ENCODE results near the gene BCAR3.

Gene BCAR3

DNA sequence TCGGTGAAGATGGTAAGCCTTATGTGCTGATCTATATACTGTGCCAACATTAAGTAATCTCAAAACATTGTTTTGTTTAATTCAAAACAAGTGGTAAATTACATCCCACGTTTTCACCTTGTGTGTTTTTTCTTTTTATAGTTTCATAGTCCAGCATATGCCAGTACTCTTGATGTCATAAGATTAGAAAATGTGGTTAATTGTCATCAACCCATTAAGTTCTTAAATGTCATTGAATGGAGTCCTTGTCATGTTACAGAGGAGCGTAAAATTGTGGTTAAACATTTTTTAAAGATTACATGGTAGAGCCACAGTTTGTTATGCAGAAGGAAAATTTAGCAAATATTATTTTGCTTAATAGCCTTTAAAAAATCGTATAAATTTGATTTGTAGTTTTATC is 140.6 kb downstream of the BCAR3 start:
- DNase-seq (ENCODE audit: low spot score), result no peak

DNA sequence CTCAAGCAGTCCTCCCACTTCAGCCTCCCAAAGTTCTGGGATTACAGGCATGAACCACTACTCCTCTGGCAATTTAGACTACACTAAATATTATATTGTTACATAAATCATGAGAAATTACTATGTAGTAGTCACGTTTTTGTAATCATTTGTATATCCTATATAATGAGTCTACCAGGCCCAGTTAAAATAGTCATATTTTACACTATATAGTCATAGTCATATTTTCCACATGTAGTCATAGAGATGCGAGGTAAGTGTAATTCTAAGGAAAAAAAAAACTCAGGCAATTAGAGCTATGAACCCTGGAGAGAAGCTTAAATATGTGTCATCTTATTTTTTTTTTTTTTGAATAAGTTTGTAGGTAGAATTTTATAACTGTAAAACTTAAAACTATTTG is 143.7 kb downstream of the BCAR3 start:
- peak; percentile 86 for DNase-seq (ENCODE audit: low spot score)

DNA sequence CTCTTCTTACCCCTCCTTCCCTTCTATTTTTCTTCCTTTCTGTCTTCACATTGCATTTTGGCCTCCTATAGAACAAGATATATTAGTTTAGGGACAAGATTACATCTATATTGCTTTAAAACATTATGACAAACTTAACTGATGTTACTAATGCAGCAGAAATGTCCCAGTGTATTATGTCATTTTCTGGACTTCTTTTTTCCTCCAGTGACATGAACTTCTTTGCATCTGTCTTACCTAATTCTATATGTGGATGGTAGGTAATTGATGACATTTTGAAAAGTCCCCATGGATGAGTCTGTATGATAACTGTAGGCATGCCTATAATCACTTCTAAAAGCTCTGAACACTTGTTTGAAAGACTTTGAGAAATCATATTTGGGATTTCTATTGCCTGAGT is 144.2 kb downstream of the BCAR3 start:
- no peak for DNase-seq (ENCODE audit: low spot score)

DNA sequence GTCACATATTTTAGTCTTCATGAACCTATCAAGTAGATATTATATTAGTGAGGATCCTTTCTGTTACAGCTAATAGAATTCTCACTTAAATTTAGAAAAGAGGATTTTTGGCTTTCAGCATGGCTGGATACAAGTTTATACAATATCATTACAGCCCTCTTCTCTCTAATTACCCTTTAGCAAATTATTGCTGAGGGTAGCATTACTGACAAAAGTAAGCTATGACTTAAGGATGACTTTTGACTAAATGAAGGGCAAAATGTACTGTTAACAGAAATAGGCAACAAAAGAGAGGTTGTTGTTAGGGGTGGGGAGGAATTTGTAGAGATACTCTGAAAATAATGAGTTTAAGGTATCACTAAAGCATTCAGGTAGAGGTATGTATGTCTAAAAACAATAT is 148.0 kb downstream of the BCAR3 start:
- no peak for DNase-seq (ENCODE audit: low spot score)

DNA sequence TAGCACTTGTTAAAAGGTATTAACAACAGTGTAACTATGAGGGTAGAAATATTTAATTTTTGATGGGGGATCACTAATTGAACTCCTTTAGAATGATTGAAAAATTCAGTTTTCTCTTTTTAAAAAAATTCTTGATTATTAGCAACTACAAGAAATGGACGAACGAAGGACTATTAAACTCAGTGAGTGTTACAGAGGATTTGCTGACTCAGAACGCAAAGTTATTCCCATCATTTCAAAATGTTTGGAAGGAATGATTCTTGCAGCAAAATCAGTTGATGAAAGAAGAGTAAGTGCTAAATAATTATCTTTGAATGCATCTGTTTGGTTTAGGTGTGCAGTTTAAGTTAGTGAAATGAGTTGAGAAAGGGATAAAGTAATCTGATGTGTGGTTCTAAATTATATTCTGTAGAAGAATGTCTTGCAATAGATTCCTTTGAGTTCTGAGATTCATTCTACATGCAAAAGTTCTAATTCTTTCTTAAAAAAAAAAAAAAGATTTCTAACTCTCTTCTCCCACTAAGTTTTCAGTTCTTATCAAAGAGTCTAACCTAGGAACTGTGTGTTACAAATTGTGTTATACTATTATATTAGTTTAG is 148.8 kb downstream of the BCAR3 start:
- no peak for DNase-seq (ENCODE audit: low spot score)

DNA sequence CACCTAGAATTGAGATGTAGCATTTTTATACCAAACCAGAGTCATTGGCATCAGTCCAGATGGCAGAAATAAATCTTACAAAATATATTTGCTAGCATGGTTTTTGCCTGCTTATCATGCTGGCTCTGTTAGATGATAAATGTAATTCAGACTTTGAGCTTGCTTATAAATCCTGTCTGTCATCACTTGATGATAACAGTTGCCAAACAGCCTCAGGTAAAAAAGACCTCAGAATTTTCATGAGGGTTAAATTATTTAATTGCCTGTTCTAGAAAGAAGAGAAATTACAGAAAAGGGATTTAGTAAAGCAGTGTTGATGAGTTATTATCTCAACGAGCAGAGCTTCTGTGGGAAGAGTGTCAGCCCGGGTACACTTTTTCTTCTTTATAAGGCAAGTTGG is 150.4 kb downstream of the BCAR3 start:
- no peak for DNase-seq (ENCODE audit: low spot score)

DNA sequence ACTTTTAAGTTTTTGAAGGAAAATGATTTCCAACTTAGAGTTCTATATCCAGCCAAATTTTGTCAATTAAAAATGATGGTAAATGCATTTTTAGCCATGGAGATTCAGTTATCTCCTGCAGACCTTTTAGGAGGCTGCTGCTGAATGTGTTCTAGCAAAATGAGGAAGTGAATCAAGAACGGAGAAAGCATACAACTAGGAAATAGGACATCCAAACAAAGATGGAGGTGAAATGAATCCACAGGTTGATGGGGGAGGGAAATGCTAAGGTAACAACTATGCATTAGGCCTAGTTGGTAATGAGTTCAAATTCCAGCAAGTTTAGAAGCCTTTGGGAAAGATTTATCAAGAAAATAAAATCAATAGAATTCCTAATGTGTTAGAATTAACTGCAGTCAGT is 153.2 kb downstream of the BCAR3 start:
- no peak for DNase-seq (ENCODE audit: low spot score)

DNA sequence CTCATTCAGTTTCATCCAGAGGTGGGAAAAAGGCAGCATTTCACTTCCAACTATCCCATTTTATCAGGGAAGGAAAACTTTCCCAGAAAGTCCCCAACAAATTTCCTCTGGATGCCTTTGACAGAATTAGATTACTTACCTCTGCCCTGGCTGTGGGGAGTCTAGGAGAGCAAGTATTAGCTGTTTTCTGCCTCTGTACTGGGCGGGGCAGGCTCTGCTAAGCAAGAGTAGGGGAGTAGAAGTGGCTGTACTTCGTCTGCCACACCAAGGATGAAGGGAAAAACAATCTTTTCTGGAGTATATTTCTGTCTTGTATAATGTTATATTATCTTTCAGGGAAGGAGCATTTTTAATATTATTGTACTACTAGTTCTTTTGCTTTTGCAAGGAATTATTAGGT is 155.2 kb downstream of the BCAR3 start:
- DNase-seq (ENCODE audit: low spot score), result no peak

DNA sequence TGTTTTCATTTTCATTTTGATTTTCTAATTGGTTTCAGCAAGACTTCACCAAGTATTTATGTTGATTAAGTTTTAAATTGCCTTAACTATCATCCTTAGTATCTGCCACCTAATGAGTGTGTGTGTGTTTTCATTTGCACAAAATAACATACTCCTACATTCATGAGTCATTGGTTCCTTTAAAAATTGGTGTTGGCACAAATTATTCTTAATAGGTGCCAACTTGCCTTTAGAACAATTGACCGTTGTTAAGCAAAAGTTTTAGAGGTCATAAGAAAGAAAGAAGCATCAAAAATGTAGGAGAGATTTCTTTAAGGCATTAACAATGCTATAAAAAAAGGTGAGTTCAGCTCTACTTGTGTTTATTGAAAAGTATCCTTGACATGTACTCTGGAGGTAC is 156.2 kb downstream of the BCAR3 start:
- no peak for DNase-seq (ENCODE audit: low spot score)

DNA sequence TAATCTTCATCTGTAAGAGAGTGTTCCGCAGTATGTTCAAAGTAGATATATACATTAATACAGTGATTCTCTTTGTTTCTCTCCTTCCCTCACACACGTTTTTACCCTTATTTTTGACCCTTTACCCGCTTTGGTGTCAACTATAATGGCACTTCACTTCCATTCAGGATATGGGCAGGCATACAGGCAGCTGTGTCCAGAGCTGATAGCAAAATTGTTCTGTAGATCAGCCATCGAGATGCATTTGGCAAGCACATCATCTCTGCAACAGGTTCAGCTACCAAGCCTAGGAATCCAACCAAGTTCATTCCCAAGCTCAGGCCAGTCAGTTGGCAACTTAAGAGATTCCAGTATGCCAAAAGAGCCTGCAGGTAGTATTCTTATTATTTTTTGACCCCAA is 158.9 kb downstream of the BCAR3 start:
- DNase-seq (ENCODE audit: low spot score), result no peak

DNA sequence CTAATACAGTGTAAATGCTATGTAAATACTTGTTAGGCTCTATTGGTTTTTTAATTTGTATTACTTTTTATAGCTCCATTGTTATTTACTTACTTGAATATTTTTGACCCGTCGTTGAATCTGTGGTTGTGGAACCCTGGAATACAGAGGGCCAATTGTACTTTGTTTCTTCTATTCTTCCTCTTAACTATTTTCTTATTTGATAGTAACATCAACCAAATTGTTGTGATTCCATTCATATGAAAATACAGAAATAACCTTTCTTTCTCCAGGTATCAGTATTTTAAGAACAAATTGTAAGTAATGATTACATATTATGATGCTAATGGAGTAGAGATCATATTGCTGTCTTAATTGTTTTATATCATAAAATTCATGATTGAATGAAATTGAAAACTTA is 160.0 kb downstream of the BCAR3 start:
- no peak for DNase-seq (ENCODE audit: low spot score)

DNA sequence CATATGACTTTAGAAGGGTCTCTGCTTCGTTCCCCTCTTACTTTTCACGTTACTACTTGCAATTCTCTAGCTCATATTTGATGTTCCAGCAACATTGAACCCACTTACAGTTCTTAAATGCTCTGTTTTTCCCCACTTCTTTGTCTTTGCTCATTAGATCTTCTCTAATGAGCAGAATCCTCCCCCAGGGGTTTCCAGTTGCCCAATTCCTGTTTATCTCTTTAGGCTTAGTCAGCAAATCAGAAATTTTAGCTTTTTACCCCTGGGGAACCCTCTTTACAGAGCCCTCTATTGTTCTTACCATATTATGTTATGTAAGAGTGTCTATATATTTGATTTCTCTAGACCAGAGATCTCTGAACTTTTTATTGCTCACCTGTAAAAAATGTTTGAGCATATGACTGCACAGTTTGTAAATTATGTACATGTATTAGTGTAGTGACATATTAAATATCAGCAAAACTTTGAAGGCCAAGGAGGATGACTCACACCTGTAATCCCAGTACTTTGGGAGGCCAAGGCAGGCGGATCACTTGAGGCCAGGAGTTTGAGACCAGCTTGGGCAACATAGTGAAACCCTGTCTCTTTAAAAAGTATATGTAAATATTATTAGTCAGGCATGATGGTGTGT is 162.3 kb downstream of the BCAR3 start:
- no peak for DNase-seq (ENCODE audit: low spot score)

DNA sequence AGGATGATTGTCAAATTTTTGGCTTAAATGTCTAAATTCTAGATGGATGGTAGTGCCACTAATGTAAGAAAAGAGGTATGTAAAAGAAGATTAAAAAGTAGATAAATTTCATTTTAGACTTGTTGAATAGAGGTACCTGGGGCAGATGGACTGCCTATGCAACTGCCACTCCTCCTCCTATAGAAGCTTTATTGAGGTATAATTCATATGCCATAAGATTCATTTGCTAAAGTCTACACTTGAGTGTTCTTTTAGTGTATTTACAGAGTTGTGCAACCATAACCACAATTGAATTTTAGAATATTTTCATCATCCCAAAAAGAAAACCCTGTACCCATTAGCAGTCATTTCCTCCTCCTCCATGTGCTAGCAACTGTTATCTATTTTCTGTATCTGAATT is 163.1 kb downstream of the BCAR3 start:
- DNase-seq (ENCODE audit: low spot score), result no peak

DNA sequence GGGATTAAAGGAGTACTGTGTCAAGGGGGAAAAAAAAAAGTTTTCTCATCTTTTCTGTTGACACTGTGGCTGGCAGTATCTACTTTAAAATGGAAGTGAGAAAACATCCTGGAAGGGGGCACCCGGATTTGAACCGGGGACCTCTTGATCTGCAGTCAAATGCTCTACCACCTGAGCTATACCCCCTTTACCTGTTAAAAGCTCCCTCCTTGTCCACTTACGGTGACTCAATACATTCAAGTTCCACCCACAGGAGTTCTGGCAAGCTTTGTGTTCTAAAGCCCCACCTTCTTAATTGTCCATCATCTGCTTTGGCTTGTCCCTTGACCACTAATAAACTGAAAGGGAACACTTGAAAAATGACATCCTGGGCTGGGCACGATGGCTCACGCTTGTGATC is 165.5 kb downstream of the BCAR3 start:
- DNase-seq (ENCODE audit: low spot score), result no peak
